Measurements from ENCODE around the gene HP. TPM values are rescaled to one million over a fixed set of nuclear protein-coding genes. Genes with fewer than 3 reads are reported as not detected.

Gene HP
- total and polyA plus RNA-seq, 4 donors, result 8.0 to 1,570 (median 561) TPM

GRCh38 chr16:72109300-72109699 lies 55.0 kb downstream of the HP start:
- H3K36me3 ChIP-seq (ENCODE audit: control insufficient read depth in 4 of 4, insufficient read depth in 4 of 4, low read length in 4 of 4), result peaks cover 43 to 77% (median 53%) of the 10 kb centered on the region in 4 donors
- no peaks in the 10 kb centered on the region for H3K9me3 ChIP-seq (ENCODE audit: control insufficient read depth in 4 of 4, insufficient read depth in 3 of 4, low read length in 3 of 4)
- H3K27me3 ChIP-seq (ENCODE audit: control insufficient read depth in 3 of 3, insufficient read depth in 3 of 3, low read length in 2 of 3), result no peaks in the 10 kb centered on the region
- no peak overlapping the region for H3K27ac ChIP-seq (ENCODE audit: low read depth in 1 of 2, low read length in 1 of 2)
- DNase-seq (no peak), ATAC-seq (ENCODE audit: insufficient read depth, low FRiP score) (no peak)
- WGBS, 2 donors, result 97% methylated on average over 12 of the region's 12 CpGs
- no peak for TF ChIP-seq CTCF (IDR thresholded peaks at IDR 0.05; ENCODE audit: control extremely low read depth, extremely low read depth)
- no peaks in the 10 kb centered on the region for H3K4me1 ChIP-seq (ENCODE audit: control insufficient read depth in 5 of 5, insufficient read depth in 5 of 5, low read length in 5 of 5)
- no peak overlapping the region for H3K4me3 ChIP-seq
- H3K9ac ChIP-seq (ENCODE audit: insufficient read depth in 1 of 2, low read length in 2 of 2), result no peak overlapping the region

GRCh38 chr16:72109966-72110530 lies 55.7 kb downstream of the HP start:
- Histone ChIP-seq H3K27me3 (ENCODE audit: control insufficient read depth in 3 of 3, insufficient read depth in 3 of 3, low read length in 2 of 3) (no peaks in the 10 kb centered on the region), H3K4me3 (no peak overlapping the region), H3K9ac (ENCODE audit: insufficient read depth in 1 of 2, low read length in 2 of 2) (no peak overlapping the region), H3K4me1 (ENCODE audit: control insufficient read depth in 5 of 5, insufficient read depth in 5 of 5, low read length in 5 of 5) (no peaks in the 10 kb centered on the region), H3K9me3 (ENCODE audit: control insufficient read depth in 4 of 4, insufficient read depth in 3 of 4, low read length in 3 of 4) (no peaks in the 10 kb centered on the region), H3K36me3 (ENCODE audit: control insufficient read depth in 4 of 4, insufficient read depth in 4 of 4, low read length in 4 of 4) (peaks cover 40 to 69% (median 48%) of the 10 kb centered on the region in 4 donors), H3K27ac (ENCODE audit: low read depth in 1 of 2, low read length in 1 of 2) (no peak overlapping the region)
- TF ChIP-seq CTCF (IDR thresholded peaks at IDR 0.05; ENCODE audit: control extremely low read depth, extremely low read depth), result no peak
- DNase-seq, result no peak
- no peak for ATAC-seq (ENCODE audit: insufficient read depth, low FRiP score)
- 94 to 97% methylated on average over 12 of the region's 12 CpGs for WGBS, 2 donors

Other genes starting within 250 kb of the HP start
- 100 to 1,000 TPM; 100 to 136 TPM for gene AP1G1, start 245.7 kb upstream of the HP start, total RNA-seq
- gene AP1G1, start 245.7 kb upstream of the HP start, polyA plus RNA-seq, result 10 to 100 TPM; 14.7 to 28.9 TPM
- 10 to 100 TPM; 25.1 to 25.7 TPM for gene ATXN1L, start 208.5 kb upstream of the HP start, total RNA-seq
- 10 to 100 TPM in 1 of 2 donors, 1 to 10 TPM in 1; 7.3 to 12.0 TPM for gene ATXN1L, start 208.5 kb upstream of the HP start, polyA plus RNA-seq
- gene ZNF821, start 170.3 kb upstream of the HP start, total RNA-seq, result 1 to 10 TPM; 9.4 to 9.8 TPM
- 1 to 10 TPM; 3.7 to 4.0 TPM for gene ZNF821, start 170.3 kb upstream of the HP start, polyA plus RNA-seq
- 100 to 1,000 TPM; 150 to 236 TPM for gene IST1, start 159.0 kb upstream of the HP start, total RNA-seq
- gene IST1, start 159.0 kb upstream of the HP start, polyA plus RNA-seq, result 100 to 1,000 TPM in 1 of 2 donors, 10 to 100 TPM in 1; 77.4 to 143 TPM
- under 1 TPM; 0.28 to 0.46 TPM for gene PKD1L3, start 54.1 kb upstream of the HP start, total RNA-seq
- gene PKD1L3, start 54.1 kb upstream of the HP start, polyA plus RNA-seq, result under 1 TPM; 0.04 to 0.05 TPM
- 10 to 100 TPM in 1 of 2 donors, 1 to 10 TPM in 1; 8.5 to 14.0 TPM for gene DHODH, start 45.8 kb upstream of the HP start, total RNA-seq
- gene DHODH, start 45.8 kb upstream of the HP start, polyA plus RNA-seq, result 10 to 100 TPM in 1 of 2 donors, 1 to 10 TPM in 1; 8.4 to 11.8 TPM
- gene HPR, start 8.7 kb downstream of the HP start, total RNA-seq, result under 1 TPM in 1 of 2 donors, not detected in 1; 0.49 TPM
- 1 to 10 TPM; 1.9 to 2.4 TPM for gene HPR, start 8.7 kb downstream of the HP start, polyA plus RNA-seq
- 10 to 100 TPM; 14.2 to 17.7 TPM for gene TXNL4B, start 39.1 kb downstream of the HP start, total RNA-seq
- 10 to 100 TPM in 1 of 2 donors, 1 to 10 TPM in 1; 5.4 to 11.2 TPM for gene TXNL4B, start 39.1 kb downstream of the HP start, polyA plus RNA-seq
- gene DHX38, start 39.3 kb downstream of the HP start, total RNA-seq, result 10 to 100 TPM; 39.6 to 62.3 TPM
- gene DHX38, start 39.3 kb downstream of the HP start, polyA plus RNA-seq, result 10 to 100 TPM; 45.2 to 45.9 TPM
- gene PMFBP1, start 117.7 kb downstream of the HP start, total RNA-seq, result 1 to 10 TPM in 1 of 2 donors, under 1 TPM in 1; 0.92 to 1.3 TPM
- 1 to 10 TPM in 1 of 2 donors, under 1 TPM in 1; 0.62 to 1.1 TPM for gene PMFBP1, start 117.7 kb downstream of the HP start, polyA plus RNA-seq

Data from lung (tissue), 12 donors.